HepG2 (cell line): ENCODE results near the gene PTH1R. TPM values are rescaled to one million over a fixed set of nuclear protein-coding genes. Genes with fewer than 3 reads are reported as not detected.
"Not testable (repeated sequence)": the region's sequence is repeated elsewhere in the genome, so short reads cannot be mapped to it uniquely, and the experiment has no call there.

Experiments
- ATAC-seq: fragments of 200-7000 bp; cut with Tn5 transposase; 3 replicates; pipeline ENCODE4 v1.9.1; 2020; ENCODE audit warnings: mild to moderate bottlenecking, moderate library complexity
- BruUV-seq: library from RNA; stranded (reverse); fragments of 400-500 nt; replicated peaks from 2 replicates; lab custom pipeline; 2021; lab: Mats Ljungman, UMichigan
- CTCF ChIA-PET: fragments of 300-600 bp; formaldehyde crosslinking; extraction: SDS; loops from one replicate; lab custom pipeline; 2021; ENCODE audit warnings: low total read pairs, inconsistent platforms, low intra/inter-chr PET ratio; lab: Yijun Ruan, JAX
- POLR2A ChIA-PET: fragments of 350-600 bp; sonication (Branson Sonifier 250); formaldehyde crosslinking; loops from one replicate; lab custom pipeline; 2020; ENCODE audit warnings: antibody characterized with exemption, inconsistent platforms; lab: Yijun Ruan, JAX
- DNase-seq: peaks from one replicate; pipeline ENCODE4 v3.0.0-alpha.2; 2015; ENCODE audit warnings: low spot score
- FAIRE-seq: peaks from 3 replicates; lab custom pipeline; 2011; peaks lifted over from hg19 to GRCh38; lab: Jason Lieb, UNC
- H2AFZ ChIP-seq: one replicate; pipeline ENCODE4 v1.6.1; 2011; ENCODE audit warnings: low read length, inconsistent platforms
- H3K27ac ChIP-seq: fragments of 300-600 bp; 3 replicates; pipeline ENCODE4 v1.8.0; 2011; ENCODE audit warnings: mixed run types, mild to moderate bottlenecking, mixed read lengths, low read length, inconsistent platforms; ENCODE audit not compliant: insufficient read depth; ENCODE audit errors: extremely low read length
- H3K27me3 ChIP-seq, 2 experiments: fragments of 200-600 bp in 1 of 2; 2 replicates in 1 of 2; 3 replicates in 1 of 2; pipeline versions ENCODE4 v1.6.0 to v1.8.0; 2011; ENCODE audit warnings: low read length in 2 of 2, mild to moderate bottlenecking in 2 of 2, moderate library complexity in 2 of 2, inconsistent platforms in 1 of 2; ENCODE audit not compliant: insufficient read depth in 2 of 2, control insufficient read depth in 1 of 2
- H3K36me3 ChIP-seq, 2 experiments: fragments of 200-600 bp in 1 of 2; replicated peaks in 1 of 2; 2 replicates in 1 of 2; 3 replicates in 1 of 2; pipeline versions ENCODE4 v1.5.1 to v1.8.0; 2011; ENCODE audit warnings: low read length in 2 of 2, inconsistent platforms in 1 of 2; ENCODE audit not compliant: insufficient read depth in 2 of 2, control insufficient read depth in 1 of 2
- H3K4me1 ChIP-seq: 2 replicates; pipeline ENCODE4 v1.5.1; 2012; ENCODE audit warnings: low read length, inconsistent platforms; ENCODE audit not compliant: insufficient read depth
- H3K4me2 ChIP-seq: 2 replicates; pipeline ENCODE4 v1.6.0; 2011; ENCODE audit warnings: low read depth, low read length, inconsistent platforms
- H3K4me3 ChIP-seq, 3 experiments: fragments of 200-600 bp in 1 of 3; sonication (generic), shearing (Covaris generic) in 1 of 3; replicated peaks in 1 of 3; 2 replicates each; pipeline ENCODE4 v1.5.1; 2011 to 2016; ENCODE audit warnings: low read length in 3 of 3, inconsistent platforms in 2 of 3, low read depth in 2 of 3, mild to moderate bottlenecking in 2 of 3, control low read depth in 1 of 3, mixed read lengths in 1 of 3; ENCODE audit not compliant: insufficient read depth in 1 of 3
- H3K79me2 ChIP-seq: one replicate; pipeline ENCODE4 v1.6.1; 2011; ENCODE audit warnings: low read length, inconsistent platforms; ENCODE audit not compliant: insufficient read depth
- H3K9ac ChIP-seq: 2 replicates; pipeline ENCODE4 v1.6.0; 2011; ENCODE audit warnings: mild to moderate bottlenecking, low read depth, low read length, inconsistent platforms; ENCODE audit not compliant: insufficient read depth
- H3K9me3 ChIP-seq: 2 replicates; pipeline ENCODE4 v1.5.1; 2012; ENCODE audit warnings: mild to moderate bottlenecking, low read length
- H4K20me1 ChIP-seq: 2 replicates; pipeline ENCODE4 v1.6.0; 2011; ENCODE audit warnings: inconsistent platforms, mild to moderate bottlenecking, low read length, moderate library complexity; ENCODE audit not compliant: insufficient read depth
- AGO2 ChIP-seq: fragments of 200-400 bp; formaldehyde crosslinking; optimal IDR thresholded peaks from 2 replicates; pipeline ENCODE3; 2017; ENCODE audit warnings: mild to moderate bottlenecking, low read depth, low read length, moderate library complexity
- PHF20 ChIP-seq: sonication (generic); formaldehyde crosslinking; IDR thresholded peaks from 2 replicates; pipeline ENCODE4 v1.5.0; 2020; ENCODE audit warnings: mild to moderate bottlenecking, missing genetic modification reagents
- SRSF9 ChIP-seq: fragments of 200-400 bp; formaldehyde crosslinking; IDR thresholded peaks from 2 replicates; pipeline ENCODE4 v1.6.1; 2018; ENCODE audit warnings: borderline replicate concordance, mild to moderate bottlenecking, low read depth, low read length; ENCODE audit not compliant: insufficient read depth, poor library complexity, severe bottlenecking
- ZFP82 ChIP-seq: sonication (generic); formaldehyde crosslinking; IDR thresholded peaks from 2 replicates; pipeline ENCODE4 v1.5.1; 2020; ENCODE audit warnings: mild to moderate bottlenecking, missing genetic modification reagents, borderline replicate concordance
- ZNF367 ChIP-seq: sonication (generic); formaldehyde crosslinking; IDR thresholded peaks from 2 replicates; pipeline ENCODE4 v1.4.0; 2020; ENCODE audit warnings: missing genetic modification reagents, borderline replicate concordance
- WGBS: methylation state at CpG from one replicate; pipeline ENCODE4 v1.1.6; 2017; ENCODE audit warnings: low lambda C conversion rate; 5-methylcytosine and 5-hydroxymethylcytosine counted together
- in situ Hi-C: cut with HindIII; loops from 2 replicates; pipeline ENCODE4 v1.10.0; 2017; ENCODE audit warnings: low pct_unique_long_range_greater_than_20kb; ENCODE audit not compliant: extremely low pct_ligation_motif_present
- intact Hi-C: fragments of 100-400 bp; cut with micrococcal nuclease; formaldehyde crosslinking; loops from one replicate; pipeline ENCODE4 v1.10.0; 2022; ENCODE audit not compliant: unreplicated experiment
- polyA plus RNA-seq, 8 experiments: library from polyadenylated mRNA; depleted of rRNA in 3 of 8; stranded (reverse) in 7 of 8; unstranded in 1 of 8; fragments of >200 nt; fragmentation: Illumina TruSeq in 4 of 8; extraction: Trizol in 4 of 8; gene quantifications; 2 replicates each; pipeline versions ENCODE4 v1.2.1 to v1.2.3, GENCODE V29; 2011 to 2016; ENCODE audit warnings: low read depth in 4 of 8, missing spikeins in 1 of 8, mixed read lengths in 1 of 8; ENCODE audit not compliant: insufficient read depth in 1 of 8
- total RNA-seq, 5 experiments: library from RNA; depleted of rRNA; stranded (reverse); fragments of >200 nt; fragmentation: Illumina TruSeq; extraction: Trizol; gene quantifications; 2 replicates each; pipeline ENCODE4 v1.2.3, GENCODE V29; 2016; ENCODE audit warnings: low read depth in 1 of 5
- TF ChIP-seq, protein P1 (sequence below): sonication (generic); formaldehyde crosslinking; IDR thresholded peaks from 2 replicates; pipeline ENCODE4 v1.5.0; 2020; ENCODE audit warnings: missing genetic modification reagents
- TF ChIP-seq, protein P2 (sequence below): sonication (generic); formaldehyde crosslinking; IDR thresholded peaks from 2 replicates; pipeline ENCODE4 v1.5.1; 2020; ENCODE audit warnings: mild to moderate bottlenecking, missing genetic modification reagents, moderate library complexity

Gene PTH1R
- total and polyA plus RNA-seq, 2 of the 13 experiments (the other 11 are each of a cell fraction or from before 2014, with no cell fraction given), result not detected

DNA sequence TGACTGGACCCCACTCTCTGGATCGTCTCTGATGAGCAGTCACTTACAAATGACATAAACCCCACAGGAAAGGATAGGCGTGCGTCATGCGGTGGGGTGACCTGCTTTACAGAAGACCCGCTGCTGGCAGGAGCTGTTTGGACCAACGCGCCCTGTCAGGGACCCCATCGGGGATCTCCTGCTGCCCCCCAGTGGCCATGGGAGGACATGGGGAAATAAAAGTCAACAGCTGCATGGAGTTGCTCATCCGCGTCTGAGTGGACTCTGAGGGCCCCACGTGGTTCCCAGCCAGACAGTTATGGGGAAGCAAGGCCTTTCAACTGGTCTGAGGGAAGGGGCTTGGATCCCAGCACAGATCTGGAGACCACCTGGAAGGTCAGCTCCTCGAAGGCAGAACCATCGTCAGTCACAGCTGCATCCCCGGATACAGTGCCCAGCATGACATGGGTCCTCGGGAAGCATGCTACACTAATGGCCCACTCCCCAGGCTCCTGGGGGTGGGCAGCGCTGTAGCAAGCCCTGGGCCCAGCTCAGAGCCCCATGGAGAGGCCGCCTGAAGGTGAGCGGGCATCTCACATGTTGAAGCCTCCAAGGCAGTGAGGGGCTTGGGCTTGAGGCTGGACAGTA lies 32.1 kb downstream of the PTH1R start (continued):
- TF ChIP-seq, protein P1, sequence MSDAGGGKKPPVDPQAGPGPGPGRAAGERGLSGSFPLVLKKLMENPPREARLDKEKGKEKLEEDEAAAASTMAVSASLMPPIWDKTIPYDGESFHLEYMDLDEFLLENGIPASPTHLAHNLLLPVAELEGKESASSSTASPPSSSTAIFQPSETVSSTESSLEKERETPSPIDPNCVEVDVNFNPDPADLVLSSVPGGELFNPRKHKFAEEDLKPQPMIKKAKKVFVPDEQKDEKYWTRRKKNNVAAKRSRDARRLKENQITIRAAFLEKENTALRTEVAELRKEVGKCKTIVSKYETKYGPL (CRISPR knock-in tag), result no peak
- no peak for TF ChIP-seq SRSF9
- no peak for TF ChIP-seq ZFP82 (CRISPR knock-in tag)
- TF ChIP-seq, protein P2, sequence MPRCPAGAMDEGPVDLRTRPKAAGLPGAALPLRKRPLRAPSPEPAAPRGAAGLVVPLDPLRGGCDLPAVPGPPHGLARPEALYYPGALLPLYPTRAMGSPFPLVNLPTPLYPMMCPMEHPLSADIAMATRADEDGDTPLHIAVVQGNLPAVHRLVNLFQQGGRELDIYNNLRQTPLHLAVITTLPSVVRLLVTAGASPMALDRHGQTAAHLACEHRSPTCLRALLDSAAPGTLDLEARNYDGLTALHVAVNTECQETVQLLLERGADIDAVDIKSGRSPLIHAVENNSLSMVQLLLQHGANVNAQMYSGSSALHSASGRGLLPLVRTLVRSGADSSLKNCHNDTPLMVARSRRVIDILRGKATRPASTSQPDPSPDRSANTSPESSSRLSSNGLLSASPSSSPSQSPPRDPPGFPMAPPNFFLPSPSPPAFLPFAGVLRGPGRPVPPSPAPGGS (CRISPR knock-in tag), result no peak
- no peak for TF ChIP-seq PHF20 (CRISPR knock-in tag)

DNA sequence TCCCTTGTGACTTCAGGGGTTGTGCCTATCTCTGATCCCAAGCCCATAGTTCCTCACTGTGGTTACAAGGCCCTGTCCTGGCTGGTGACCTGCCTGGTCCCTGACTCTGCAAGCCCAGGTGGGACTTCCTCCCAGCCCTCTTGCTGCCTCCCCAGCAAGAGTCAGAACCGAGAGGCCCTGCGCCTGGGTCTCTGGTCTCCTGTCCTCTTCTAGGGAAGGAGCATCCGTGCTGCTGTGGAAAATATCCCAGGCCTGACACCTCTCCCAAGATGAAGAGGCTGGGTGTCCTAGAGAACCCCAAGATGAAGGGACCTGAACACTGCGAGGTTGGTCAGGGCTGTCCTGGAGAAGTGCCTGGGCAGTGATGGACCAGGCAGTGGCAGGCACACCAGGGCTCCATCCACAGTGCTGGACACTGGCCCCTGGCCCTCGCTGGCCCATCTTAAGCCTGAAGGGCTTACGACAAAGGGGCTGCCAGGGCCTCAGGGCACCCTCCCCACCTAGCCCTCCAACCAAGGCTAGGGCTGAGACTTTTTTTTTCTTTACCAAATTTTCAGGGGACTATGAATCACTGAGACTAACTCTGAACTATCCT lies 32.7 kb downstream of the PTH1R start:
- POLR2A ChIA-PET, result no interaction called here
- Histone ChIP-seq H3K27me3 (peaks cover 0 to 19% of the 10 kb centered on the region in 2 experiments; a peak in 1 of 5 replicates), H3K36me3 (no peaks in the 10 kb centered on the region)
- no peak for TF ChIP-seq ZNF367
- TF ChIP-seq AGO2, result peak; percentile 11
- TF ChIP-seq, all 625 proteins: peak for 1
- Histone ChIP-seq H3K79me2 (no peaks in the 10 kb centered on the region), H3K4me1 (peaks cover 10% of the 10 kb centered on the region), H2AFZ (no peak overlapping the region), H3K27ac (no peak overlapping the region), H3K9me3 (no peaks in the 10 kb centered on the region), H3K9ac (no peak overlapping the region), H4K20me1 (no peaks in the 10 kb centered on the region), H3K4me2 (peak overlapping the region; percentile 46; the same call in 1 of the 2 replicates), H3K4me3 (no peak overlapping the region)
- CTCF ChIA-PET, result interaction anchor here (1.5 to 3.3 kb wide), 2 partner anchors 43 to 205 kb away, joined by 15 to 17 read pairs; no protein-coding TSS in a partner anchor
- DNase-seq (no peak), FAIRE-seq (no peak), ATAC-seq (peak; percentile 25)
- WGBS, result 76% methylated on average over 4 of the region's 6 CpGs
- no TSS peak for BruUV-seq
- in situ Hi-C loops, result no loop called here
- intact Hi-C loops, result no loop called here

DNA sequence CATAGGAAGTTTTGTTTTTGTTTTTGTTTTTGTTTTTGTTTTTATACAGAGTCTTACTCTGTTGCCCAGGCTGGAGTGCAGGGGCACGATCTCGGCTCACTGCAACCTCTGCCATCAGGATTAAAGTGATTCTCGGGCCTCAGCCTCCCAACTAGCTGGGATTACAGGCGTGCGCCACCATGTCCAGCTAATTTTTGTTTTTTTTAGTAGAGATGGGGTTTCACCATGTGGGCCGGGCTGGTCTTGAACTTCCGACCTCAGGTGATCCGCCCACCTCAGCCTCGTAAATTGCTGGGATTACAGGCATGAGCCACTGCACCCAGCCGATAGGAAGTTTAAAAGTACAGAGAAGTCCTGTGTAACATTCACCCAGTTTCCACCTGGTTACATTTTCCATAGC lies 33.4 kb downstream of the PTH1R start:
- H3K27me3 ChIP-seq, result peaks cover 0 to 14% of the 10 kb centered on the region in 2 experiments; a peak in 1 of 5 replicates
- POLR2A ChIA-PET, H2AFZ ChIP-seq, H3K4me3 ChIP-seq, in situ Hi-C loops, intact Hi-C loops, CTCF ChIA-PET, H3K36me3 ChIP-seq, FAIRE-seq, DNase-seq, H3K79me2 ChIP-seq, BruUV-seq, H4K20me1 ChIP-seq, H3K9me3 ChIP-seq, H3K9ac ChIP-seq, ATAC-seq, H3K4me2 ChIP-seq, H3K27ac ChIP-seq: not testable (repeated sequence)
- 69% methylated on average over 10 of the region's 10 CpGs for WGBS
- H3K4me1 ChIP-seq, result peaks cover 10% of the 10 kb centered on the region
